GM21717 (cell line): Measurements from ENCODE around the gene CDH4.

Experiments
- ATAC-seq: cut with Tn5 transposase; IDR thresholded peaks from one replicate; pipeline ENCODE4 v1.9.1; 2021; ENCODE audit warnings: mild to moderate bottlenecking, moderate library complexity; ENCODE audit not compliant: unreplicated experiment

CDH4 gene

DNA sequence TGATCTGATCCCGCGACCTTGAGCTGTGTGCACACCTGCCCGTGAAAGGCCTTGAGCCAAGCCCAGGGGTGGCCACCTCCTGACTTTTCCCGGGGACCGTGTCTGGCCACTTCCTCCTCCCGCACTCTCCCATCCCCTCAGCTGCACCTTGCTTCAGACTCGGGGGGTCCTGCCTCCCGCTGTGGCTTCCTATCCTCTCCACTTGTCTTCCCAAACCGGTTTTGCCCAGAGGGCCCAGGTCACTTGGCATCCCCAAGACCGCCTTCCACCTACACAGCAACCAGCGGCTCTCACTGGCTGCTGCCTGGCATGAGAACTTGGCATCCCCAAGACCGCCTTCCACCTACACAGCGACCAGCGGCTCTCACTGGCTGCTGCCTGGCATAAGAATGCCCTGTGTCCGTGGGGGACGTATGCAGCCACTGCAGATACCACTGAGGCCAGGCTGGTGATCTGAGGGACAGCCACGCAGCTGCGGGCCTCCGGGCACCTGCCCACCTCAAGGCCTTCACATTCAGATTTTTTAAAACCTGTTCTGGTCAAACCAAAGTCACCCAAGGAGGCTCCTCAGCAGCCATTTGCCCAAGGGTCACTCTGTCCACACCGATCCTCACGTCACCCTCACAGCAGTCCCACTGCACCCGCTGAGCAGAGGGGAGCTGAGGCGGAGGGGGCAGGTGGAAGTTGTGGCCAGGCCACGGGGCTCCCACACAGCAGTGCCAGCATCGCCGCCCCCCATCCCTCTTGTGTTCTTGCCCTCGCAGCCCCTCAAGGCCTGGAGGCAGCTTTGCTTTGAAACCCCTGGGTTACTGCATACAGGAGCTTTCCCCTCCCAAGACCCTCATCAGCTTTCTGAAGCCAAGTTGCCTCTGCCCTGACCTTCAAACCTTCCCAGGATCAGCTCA, 568.1 kb downstream of the CDH4 start:
- ATAC-seq, result no peak

DNA sequence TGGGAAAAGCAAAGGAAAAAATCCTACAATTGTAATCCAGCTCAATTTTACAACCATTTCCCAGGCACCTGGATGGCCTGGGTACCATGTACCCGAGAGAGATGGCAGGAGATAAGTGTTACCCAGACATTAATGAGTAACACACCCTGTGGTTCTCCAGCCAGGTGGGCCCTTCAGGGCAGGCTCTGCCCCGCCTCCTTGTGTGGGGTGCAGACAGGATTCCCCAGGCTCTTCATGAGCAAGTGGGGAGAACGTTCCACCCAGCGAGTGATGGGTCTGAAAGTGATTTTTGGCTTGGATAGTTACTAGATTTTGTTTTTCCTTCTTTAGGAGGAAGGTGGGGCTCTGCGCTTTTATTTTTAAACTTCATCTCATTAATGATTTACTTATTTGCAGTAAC, 569.7 kb downstream of the CDH4 start:
- no peak for ATAC-seq

DNA sequence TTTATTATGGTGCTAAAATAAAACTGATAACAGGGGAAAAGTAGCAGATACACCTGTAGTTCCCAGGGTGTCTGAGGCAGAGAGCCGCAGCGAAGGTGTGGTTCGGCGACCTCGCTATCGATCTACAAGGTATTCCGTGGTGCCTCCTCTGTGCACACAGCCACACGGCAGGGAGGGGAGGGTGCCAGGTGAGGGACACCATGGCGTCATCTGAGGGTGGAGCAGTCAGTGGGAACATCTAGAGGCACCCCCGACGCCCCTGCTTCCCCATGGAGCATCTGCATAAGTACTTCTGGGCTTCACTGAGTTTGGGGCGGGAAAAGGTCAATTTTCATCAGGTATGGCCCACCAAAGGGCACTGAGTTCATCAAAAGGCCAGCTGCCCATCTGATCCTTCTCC, 570.3 kb downstream of the CDH4 start:
- ATAC-seq, result no peak

DNA sequence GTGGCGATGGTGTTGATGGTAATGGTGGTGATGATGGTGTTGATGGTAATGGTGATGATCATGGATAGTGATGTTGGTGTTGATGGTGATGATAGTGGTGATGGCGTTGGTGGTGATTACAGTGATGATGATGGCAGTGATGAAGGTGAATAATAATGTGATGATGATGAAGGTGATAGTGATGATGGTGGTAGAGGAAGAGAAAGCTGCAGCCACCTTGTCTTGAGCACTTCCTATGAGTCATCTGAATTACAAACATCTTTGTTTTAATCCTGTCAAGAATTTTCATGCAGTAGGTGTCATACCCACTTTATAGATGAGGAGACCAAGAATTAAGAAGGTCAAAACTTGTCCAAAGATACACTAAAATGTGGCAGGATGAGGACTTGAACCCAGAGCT, 571.2 kb downstream of the CDH4 start:
- no peak for ATAC-seq

DNA sequence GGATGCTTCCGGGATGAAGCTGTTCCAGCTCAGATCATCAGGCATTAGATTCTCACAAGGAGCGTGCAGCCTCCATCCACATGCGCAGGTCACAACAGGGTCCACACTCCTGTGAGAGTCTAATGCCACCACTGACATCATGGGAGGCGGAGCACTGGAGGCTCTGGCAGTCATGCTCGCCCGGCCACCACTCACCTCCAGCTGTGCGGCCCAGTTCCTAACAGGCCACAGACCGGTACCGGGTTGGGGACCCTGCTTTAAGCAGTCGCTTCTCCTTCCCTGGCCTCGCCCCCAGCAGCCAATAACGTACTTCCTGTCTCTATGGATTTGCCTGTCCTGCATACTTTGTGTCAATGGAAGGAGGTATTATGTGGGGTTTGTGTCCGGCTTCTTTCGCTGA, 576.8 kb downstream of the CDH4 start:
- no peak for ATAC-seq

DNA sequence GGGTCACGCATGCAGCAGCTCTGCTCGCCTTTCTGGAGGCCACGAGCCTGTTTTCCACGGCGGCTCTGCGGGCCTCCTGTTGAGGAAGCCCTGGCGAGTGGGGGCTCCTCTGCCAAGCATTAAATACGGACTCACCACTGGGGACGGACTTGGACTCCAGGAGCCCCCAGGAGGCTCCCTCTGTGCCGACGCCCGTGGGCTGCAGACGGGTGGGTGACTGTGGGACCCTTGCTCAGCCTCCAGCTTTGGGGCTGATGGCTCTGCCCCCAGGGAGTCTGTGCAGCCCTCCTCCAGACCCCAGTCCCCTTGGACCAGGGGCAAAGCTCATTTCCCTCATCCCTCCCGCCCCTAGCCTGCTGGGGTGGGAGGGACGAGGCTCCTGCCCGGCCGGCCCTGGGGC, 577.5 kb downstream of the CDH4 start:
- ATAC-seq, result no peak

DNA sequence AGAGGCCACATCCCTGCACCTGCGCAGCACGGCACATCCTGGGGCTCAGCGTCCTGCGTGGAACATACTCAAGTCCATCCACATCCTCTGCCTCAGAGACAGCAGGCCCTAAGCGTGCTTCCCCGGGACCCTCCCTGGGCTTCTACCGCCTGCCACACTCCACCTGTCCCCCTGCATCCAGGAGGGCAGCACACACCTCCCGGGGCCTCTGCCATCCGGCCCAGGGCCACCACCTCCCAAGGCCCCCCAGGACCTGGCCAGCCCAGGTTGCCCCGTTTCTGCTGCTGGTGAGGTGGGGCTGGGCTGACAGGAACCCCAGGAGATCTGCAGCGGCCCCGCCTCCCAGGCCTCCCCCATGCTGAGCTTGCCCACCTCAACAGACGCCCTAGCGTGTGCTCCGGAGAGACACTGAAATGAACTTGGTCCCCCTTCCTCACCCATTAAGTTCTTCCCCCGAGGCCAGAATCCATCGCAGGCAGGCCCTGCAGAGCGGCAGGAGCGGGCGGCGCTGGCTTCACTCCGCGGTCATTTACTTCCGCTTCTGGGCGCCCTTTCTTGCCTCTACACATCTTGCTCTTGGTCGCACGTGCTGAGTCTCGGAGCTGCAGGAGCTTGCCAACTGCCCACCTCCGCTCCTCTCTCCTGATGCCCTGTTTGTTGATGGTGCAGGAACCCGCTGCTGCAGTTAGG, 578.3 kb downstream of the CDH4 start:
- no peak for ATAC-seq

DNA sequence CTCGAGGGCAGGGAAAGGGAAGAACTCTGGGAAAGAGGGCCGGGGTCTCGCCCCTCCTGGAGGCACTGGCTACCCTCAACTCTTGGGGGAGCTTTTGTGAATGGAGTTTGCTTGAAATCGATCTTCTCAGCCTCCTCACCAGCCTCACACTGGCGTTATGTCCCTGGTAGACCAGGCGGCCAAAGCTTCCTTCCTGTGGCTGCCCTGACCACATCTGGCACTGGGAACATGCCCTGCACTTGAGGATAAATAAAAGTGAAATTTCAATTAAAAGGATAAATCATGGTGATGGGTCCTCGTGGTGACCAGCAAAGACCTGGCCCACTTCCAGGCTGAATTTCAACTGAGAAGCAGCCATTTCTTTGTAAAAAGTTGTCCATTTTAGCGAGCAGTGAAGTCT, 578.9 kb downstream of the CDH4 start:
- no peak for ATAC-seq

DNA sequence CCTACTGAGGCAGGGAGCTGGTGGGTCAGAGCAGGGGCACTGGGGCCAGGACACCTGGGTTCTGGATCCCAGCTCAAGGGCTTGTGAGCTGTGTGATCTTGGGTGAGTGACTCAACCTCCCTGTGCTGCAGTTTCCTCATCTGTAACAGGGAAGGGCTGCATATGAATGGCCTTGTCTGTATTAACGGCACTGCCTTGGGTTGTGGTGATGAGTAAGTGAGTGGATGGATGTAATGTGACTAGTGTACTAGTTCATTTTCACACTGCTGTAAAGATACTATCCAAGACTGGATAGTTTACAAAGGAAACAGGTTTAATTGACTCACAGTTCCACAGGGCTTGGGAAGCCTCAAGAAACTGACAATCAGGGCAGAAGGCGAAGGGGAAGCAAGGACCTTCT, 580.1 kb downstream of the CDH4 start:
- no peak for ATAC-seq

DNA sequence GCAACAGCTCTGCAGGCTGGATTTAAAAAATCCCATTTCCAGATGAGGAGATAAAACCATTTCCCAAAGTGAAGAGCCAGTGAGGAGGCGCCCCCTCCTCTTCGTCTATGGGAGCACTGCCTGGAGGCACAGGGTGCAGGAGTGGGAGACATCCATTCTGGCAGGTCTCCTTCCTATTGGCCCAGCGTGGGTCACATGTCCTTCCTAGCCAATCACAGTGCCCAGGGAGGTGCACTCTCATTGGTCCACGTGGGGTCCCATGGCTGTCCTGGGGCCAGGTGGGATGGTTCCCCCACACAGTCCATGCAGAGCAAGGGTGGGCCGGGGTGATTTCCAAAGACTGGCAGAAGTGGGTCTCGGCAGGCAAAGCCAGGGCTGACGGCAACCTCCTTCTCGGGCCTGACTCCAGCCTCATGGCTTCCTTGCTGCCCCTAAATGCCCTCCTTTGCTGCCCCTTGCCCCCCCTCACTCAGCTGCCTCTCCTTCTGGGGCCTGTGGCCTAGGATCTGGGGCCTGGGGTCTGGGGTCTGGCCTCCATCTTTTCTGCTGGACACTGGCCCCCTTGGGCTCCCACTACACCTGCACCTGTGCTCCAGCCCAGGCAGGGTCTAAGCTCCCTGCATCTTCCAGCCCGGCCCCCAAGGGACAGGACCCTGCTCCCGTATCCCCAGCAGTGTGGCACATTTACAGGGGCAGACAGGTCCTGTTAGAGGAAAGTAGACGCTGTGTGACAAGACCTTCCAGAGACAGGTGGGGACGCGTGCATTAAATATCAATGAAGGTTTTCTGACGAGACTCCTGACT, 581.9 kb downstream of the CDH4 start:
- no peak for ATAC-seq

DNA sequence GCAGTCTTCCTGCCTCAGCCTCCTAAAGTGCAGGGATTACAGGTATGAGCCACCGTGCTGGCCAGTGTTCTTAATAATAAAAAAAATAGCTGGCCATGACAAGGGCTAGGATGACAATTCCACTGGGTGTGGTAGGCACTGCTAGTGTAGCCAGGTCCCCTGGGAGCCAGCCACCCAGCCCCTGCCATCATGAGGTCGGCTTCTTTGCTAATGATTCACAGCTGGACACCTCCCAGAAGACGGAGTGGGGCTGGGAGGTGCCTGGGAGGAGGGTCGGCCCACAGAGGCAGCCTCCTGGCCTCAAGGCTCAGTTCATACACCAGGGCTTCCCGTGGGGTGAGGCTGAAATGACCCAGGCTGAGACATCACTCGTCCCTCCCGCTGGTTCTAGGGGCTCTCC, 583.2 kb downstream of the CDH4 start:
- ATAC-seq, result no peak

DNA sequence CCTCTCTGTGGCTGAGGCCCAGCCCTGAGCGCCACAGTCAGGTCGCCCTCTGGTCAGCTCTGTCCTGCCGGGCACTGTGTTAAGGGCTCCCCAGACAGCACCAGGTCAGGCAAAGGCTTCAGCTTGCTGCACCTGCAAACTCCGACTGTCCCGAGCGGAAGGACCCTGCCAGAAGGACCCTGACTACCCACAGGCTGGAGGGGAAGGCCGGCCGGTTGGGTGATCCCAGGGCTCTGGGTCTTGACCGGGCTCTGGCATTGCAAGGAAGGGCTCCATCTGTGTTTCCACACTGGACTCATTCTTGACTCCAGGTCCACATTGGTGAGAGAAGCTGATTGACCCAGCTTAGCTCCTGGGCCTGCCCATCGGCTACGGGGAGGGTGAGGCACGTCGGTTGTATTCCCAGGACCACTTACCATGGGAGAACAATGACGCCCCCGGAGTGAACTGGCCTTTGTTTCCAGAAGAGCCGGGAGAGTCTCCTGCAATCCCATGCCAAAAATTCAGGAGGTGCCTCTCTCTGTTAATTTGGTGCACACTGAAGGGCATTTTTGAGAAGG, 583.8 kb downstream of the CDH4 start:
- ATAC-seq, result no peak

DNA sequence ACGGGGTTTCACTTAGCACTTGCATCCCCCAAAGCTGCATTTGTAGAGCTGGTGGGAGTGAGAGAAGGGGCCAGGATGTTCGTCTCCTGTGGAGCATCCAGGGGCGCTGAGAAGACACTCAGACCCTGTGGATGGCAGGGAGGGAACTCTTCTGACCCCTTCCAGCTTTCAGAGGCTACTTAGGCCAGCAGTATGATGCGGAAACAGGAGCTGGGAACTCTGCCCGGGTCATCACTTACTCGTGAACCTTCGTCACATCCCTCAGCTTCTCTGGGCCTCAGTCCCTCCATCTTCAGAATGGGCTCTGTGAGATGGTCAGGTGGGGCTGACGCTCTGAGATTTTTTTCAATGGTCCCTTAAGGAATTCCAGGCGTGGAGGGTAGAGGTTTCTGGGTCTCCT, 585.1 kb downstream of the CDH4 start:
- ATAC-seq, result no peak

DNA sequence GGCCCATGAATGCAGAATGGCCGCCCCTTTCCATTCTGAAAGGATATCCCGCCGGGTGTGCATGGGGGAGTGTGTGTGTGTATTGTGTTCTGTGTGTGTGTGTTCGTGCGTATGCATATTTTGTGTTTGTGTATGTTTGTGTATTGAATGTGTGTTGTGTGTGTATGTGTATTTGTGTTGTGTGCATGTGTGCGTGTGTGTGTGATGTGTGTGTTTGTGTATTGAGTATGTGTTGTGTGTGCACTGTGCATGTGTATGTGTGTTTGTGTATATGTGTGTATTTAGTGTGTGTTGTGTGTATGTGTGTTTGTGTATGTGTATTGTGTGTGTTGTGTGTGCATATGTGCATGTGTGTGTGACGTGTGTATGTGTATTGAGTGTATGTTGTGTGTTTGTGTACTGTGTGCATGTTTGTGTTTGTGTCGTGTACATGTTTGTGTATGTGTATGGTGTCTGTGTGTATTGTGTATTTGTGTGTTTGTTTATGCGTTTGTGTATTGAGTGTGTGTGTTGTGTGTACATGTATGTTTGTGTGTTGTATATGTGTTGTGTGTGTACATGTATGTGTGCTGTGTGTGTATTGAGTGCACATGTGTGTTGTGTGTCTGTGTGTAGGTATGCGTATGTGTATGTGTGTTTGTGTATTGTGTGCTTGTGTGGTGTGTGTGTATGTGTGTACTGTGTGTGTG, 587.3 kb downstream of the CDH4 start:
- ATAC-seq, result no peak

DNA sequence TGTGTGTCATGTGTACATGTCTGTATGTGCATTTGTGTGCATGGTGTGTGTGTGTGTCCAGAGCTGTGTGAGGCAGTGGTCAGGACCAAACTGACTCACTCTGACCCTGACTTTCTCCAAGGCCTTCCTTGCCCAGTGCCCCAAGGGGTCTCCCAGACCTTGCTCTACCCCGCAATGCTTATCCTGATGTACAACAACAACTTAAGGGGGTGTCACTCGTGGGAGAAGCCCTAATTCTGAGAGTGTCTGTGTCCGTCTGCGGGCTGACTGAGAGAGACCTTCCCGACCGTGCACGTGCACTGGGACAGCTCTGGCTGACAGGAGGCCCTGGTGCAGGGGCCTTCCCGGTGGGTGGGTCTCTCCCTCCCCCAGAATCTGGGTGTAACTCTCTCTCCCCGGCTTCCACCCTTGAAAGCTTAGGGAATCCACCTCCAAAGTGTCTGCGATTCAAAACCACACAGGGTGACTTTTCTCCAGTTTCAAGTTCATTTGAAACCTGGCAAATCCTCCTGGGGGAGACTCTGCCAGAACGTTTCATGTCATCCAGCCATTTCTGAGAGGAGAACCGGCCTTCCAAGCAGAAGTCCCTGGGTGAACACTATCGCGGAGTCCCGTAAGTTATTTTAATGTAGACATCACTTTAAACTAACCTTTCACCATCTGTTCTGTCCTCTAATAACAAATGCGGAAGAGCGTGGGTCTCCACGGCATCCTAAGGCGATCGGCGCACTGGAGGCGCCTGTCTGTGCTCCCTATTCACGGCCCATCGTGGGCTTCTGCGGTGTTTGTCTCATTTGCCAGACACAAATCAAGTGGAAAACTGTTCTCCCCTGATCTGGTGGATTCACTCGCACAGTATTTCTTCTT, 588.1 kb downstream of the CDH4 start:
- ATAC-seq, result no peak

DNA sequence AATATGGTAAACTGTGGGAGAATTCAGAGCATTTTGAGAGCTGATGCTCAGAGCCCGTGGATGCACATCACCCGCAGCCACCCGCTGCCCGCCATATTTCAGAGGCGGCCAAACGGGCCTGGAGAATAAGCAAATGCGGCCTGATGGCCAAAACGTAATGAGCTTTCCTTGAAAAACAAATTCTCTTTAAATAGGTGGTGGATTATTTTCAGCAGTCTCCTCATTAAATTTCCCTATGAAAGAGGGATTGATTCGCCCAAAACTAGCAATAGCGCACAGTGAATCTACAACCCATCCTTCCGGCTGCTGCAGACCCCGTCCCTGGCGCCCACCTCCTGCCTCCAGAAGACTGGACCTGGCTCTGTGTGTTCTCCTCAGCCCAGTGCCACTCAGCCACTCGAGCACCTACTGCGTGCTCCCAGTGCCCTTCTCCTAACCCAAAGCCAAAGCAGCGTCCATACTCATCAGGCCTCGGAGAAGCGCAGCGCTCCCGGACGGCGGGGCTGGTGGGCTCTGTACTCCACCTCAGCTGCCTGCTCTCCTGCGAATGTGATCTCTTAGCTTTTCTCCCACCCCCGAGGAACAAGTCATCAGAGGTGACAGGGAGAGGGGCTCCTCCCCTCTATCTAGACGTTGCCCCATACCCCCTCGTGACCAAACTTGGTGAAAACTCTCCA, 588.9 kb downstream of the CDH4 start:
- no peak for ATAC-seq

DNA sequence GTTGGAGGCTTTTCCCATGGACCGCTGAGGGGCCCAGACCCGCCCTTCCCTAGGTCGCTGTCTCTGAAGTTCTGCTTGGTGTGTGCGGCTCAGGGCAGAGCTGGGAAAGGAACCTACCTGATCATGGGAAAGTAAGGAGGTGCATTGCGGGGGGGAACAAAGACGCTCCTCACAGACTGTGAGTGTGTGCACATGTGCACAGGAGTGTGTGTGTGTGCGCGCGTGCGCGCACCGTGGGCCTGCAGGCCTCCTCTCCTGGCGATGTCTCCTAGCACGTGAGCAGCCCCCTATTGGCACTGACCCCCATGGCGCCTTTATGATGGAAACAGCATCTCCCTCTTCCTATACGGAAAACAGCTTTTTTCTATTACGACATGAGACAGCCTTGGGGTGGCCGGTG, 589.5 kb downstream of the CDH4 start:
- ATAC-seq, result no peak

DNA sequence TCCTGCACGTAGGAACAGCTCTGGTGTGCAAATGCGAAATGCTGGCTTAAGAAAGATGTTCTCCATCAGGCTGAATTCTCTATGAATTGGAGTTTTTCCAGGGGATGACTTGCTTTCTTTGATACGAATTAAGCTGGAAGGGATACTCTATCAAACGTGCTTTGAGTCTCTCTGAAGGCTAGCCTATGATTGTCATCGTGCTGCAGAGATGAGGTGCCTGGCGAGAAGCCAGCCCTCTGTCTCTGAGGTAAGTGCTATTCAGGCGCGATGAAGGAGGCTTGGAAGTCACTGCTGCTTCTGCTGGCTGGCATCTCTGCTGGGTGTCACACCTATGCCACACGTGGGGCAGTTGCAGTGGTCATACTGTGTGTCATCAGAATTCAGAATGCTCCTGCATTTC, 589.9 kb downstream of the CDH4 start:
- no peak for ATAC-seq

DNA sequence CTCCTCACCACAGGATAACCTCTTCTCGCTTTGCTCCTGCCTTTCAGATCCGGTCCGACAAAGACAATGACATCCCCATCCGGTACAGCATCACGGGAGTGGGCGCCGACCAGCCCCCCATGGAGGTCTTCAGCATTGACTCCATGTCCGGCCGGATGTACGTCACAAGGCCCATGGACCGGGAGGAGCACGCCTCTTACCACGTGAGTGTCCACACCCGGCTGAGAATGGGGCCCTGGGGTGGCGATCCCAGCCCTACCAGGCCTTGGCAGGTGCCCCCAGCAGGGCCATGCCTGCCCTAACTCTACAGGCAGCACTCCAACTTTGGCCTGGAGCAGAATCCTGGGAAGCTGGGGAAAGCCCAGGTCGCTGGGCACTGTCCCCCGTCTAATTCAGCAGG, 592.6 kb downstream of the CDH4 start:
- ATAC-seq, result no peak
